Activated CD4-positive, alpha-beta memory T cell treated with anti-CD3 and anti-CD28 coated beads for 36 hours (primary cell): ENCODE data around the gene SCYL2. TPM values are rescaled to one million over a fixed set of nuclear protein-coding genes. Genes with fewer than 3 reads are reported as not detected.
"Not testable (repeated sequence)": the region's sequence is repeated elsewhere in the genome, so short reads cannot be mapped to it uniquely, and the experiment has no call there.

Experiments used
- CTCF ChIA-PET: fragments of 350-600 bp; sonication (Branson Sonifier 250); formaldehyde crosslinking; loops from one replicate; lab custom pipeline; 2021; ENCODE audit warnings: antibody characterized with exemption, inconsistent platforms; lab: Charles Lee
- POLR2A ChIA-PET: fragments of 350-600 bp; sonication (Branson Sonifier 250); formaldehyde crosslinking; loops from one replicate; lab custom pipeline; 2021; ENCODE audit warnings: antibody characterized with exemption; lab: Charles Lee
- DNase-seq: peaks from one replicate; pipeline ENCODE4 v3.0.0-alpha.2; 2020
- H3K27ac Mint-ChIP-seq: one replicate; pipeline ENCODE4 v1.8.0; 2021; ENCODE audit warnings: mixed read lengths
- H3K27me3 Mint-ChIP-seq: one replicate; pipeline ENCODE4 v1.8.0; 2021; ENCODE audit warnings: mixed read lengths
- H3K36me3 Mint-ChIP-seq: one replicate; pipeline ENCODE4 v1.8.0; 2021; ENCODE audit warnings: mixed read lengths
- H3K4me1 Mint-ChIP-seq: one replicate; pipeline ENCODE4 v1.8.0; 2021; ENCODE audit warnings: low read depth, mixed read lengths
- H3K4me3 Mint-ChIP-seq: one replicate; pipeline ENCODE4 v1.8.0; 2021; ENCODE audit warnings: mild to moderate bottlenecking, mixed read lengths
- H3K9me3 Mint-ChIP-seq: one replicate; pipeline ENCODE4 v1.8.0; 2021; ENCODE audit warnings: mixed read lengths
- intact Hi-C: fragments of 100-400 bp; cut with micrococcal nuclease; formaldehyde crosslinking; loops from one replicate; pipeline ENCODE4 v1.15.1; 2023
- total RNA-seq, 2 experiments: library from RNA; stranded (reverse); gene quantifications; one replicate each; pipeline ENCODE4 v1.2.3, GENCODE V29; 2021

Gene SCYL2, protein sequence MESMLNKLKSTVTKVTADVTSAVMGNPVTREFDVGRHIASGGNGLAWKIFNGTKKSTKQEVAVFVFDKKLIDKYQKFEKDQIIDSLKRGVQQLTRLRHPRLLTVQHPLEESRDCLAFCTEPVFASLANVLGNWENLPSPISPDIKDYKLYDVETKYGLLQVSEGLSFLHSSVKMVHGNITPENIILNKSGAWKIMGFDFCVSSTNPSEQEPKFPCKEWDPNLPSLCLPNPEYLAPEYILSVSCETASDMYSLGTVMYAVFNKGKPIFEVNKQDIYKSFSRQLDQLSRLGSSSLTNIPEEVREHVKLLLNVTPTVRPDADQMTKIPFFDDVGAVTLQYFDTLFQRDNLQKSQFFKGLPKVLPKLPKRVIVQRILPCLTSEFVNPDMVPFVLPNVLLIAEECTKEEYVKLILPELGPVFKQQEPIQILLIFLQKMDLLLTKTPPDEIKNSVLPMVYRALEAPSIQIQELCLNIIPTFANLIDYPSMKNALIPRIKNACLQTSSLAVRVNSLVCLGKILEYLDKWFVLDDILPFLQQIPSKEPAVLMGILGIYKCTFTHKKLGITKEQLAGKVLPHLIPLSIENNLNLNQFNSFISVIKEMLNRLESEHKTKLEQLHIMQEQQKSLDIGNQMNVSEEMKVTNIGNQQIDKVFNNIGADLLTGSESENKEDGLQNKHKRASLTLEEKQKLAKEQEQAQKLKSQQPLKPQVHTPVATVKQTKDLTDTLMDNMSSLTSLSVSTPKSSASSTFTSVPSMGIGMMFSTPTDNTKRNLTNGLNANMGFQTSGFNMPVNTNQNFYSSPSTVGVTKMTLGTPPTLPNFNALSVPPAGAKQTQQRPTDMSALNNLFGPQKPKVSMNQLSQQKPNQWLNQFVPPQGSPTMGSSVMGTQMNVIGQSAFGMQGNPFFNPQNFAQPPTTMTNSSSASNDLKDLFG
- 10 to 100 TPM; 24.5 to 26.7 TPM for total RNA-seq

DNA sequence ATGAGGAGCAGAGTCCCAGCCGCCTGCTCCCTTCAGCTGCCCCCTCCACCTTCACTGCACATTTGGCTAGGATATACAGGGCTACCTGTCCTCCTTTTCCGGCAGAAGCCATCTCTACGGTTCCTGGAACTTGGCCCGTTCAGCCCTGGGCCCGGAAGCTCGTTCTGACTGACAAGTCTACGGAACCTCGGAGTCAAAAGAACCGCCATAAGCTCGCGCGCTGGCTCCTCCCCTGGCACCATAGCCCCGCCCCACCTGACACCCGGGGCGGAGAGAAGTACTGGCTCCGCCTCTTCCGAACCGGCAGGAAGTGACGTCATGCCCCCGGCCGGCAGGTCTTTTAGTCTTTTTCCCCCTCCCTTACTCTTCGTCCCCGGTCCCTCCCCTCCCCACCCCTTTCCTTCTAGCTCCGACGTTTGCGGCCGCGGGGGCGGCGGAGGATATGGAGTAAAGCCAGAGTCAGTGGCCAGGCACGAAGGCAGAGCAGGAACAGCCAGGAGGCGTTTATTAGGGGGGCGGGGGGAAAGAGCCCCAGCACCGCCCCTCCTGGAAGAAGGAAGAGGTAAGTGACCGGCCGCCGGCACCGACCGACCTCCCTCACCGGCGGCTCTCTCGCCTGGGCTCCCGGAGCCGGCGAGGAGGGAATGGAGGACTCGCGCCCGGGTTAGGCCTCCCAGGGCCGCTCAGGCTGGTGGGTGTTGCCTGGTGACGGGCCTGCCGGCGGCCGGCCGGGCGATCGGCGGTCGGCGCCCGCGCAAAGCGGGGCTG is at the start of gene SCYL2, which contains the start of gene DEPDC4:
SCYL2 (plus strand) TSS at position 343 of the 768 bp plus-strand sequence. CDS start 15,794 bp downstream, outside the sequence.
DEPDC4 (minus strand) TSS at position 245 of the 768 bp plus-strand sequence; CDS start at position 242, 3 bp downstream.
- CTCF ChIA-PET, result interaction anchor here (0.8 to 1.5 kb wide), 5 partner anchors 67 to 475 kb away, joined by 3 to 4 read pairs (median 4); partner anchors contain the start of gene ACTR6
- peak within 1 kb of the TSS; percentile 94 for H3K4me3 Mint-ChIP-seq

DNA sequence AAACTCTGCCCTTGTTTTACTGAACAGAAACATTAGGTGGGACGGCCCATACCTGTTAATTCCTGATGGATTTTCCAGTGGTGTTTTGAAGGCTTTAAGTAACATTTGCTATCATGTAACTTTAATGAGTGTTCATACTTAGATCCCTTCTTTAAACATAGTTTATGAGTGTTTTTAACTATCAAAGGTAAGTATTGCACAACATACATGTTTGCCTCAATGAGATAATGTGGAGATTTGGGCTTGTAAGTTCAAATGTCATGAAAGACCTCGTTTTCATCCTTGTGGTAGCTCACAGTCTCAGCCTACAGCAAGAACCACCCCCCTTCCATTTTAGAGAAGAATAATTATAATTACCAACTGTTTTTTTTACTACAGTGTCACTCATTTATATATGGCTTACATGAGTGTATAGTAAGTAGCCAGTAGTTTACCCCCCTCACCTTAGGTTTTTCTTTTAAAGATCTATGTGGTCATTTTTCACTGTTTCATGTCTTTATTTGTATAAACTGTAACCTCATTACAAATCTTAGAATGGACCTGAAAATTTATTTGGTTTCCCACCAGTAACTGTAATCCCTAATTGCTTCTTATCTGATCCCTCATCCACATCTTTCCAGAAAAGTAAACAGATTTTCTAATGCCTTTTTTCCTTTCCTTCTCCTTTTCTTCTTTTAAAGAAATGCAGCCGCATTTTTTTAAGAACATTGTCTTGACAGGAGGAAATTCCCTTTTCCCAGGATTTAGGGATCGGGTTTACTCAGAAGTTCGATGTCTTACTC is 47.5 kb upstream of the SCYL2 start:
- H3K4me1 Mint-ChIP-seq, result no peaks in the 10 kb centered on the region
- no peaks in the 10 kb centered on the region for H3K9me3 Mint-ChIP-seq
- intact Hi-C loops, result no loop called here
- no peaks in the 10 kb centered on the region for H3K27me3 Mint-ChIP-seq
- no peak overlapping the region for H3K27ac Mint-ChIP-seq
- ChIA-PET CTCF (no interaction called here), POLR2A (no interaction called here)
- H3K36me3 Mint-ChIP-seq, result peaks cover 23% of the 10 kb centered on the region
- no peak for DNase-seq
- H3K4me3 Mint-ChIP-seq, result no peak overlapping the region

More for the DNA sequence above, at the start of gene SCYL2, which contains the start of gene DEPDC4:
- peaks cover 24% of the 10 kb centered on the region for H3K4me1 Mint-ChIP-seq
- H3K36me3 Mint-ChIP-seq, result no peaks in the 10 kb centered on the region
- DNase-seq, result peak; percentile 95
- intact Hi-C loops, result loop anchor here (1.0 to 10.0 kb wide), 7 partner anchors 67 to 1765 kb away; partner anchors contain the start of genes ACTR6, APAF1, BLTP3B and IKBIP
- no peaks in the 10 kb centered on the region for H3K27me3 Mint-ChIP-seq
- H3K27ac Mint-ChIP-seq, result peak within 1 kb of the TSS; percentile 96
- POLR2A ChIA-PET, result interaction anchor here (3.1 kb wide), 1 partner anchor 66 kb away, joined by 17 read pairs; the partner anchor contains the start of gene ACTR6
- no peaks in the 10 kb centered on the region for H3K9me3 Mint-ChIP-seq

DNA sequence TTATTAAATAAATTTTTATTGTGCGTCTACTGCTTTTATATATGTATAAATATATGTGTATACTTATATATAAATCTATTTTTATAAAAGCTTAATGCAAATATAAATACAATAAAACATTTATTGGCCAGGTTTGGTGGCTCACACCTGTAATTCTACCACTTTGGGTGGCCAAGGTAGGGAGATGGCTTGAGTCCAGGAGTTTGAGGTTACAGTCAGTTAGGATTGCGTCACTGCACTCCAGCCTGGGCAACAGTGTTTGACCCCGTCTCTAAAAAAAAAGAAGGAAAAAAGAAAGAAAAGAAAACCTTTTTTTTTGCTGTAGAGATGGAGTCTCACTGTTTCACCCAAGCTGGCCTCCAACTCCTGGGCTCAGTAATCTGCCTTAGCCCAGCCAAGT is 45.5 kb upstream of the SCYL2 start:
- DNase-seq, result no peak
- CTCF ChIA-PET, result interaction anchor here (0.6 to 1.3 kb wide), 3 partner anchors 10 to 68 kb away, joined by 3 read pairs; no protein-coding TSS in a partner anchor
- POLR2A ChIA-PET, result no interaction called here
- Mint-ChIP-seq H3K36me3 (peaks cover 32% of the 10 kb centered on the region), H3K4me3 (no peak overlapping the region), H3K27me3 (no peaks in the 10 kb centered on the region), H3K27ac (no peak overlapping the region), H3K9me3 (no peaks in the 10 kb centered on the region), H3K4me1 (no peaks in the 10 kb centered on the region)
- intact Hi-C loops, result no loop called here

DNA sequence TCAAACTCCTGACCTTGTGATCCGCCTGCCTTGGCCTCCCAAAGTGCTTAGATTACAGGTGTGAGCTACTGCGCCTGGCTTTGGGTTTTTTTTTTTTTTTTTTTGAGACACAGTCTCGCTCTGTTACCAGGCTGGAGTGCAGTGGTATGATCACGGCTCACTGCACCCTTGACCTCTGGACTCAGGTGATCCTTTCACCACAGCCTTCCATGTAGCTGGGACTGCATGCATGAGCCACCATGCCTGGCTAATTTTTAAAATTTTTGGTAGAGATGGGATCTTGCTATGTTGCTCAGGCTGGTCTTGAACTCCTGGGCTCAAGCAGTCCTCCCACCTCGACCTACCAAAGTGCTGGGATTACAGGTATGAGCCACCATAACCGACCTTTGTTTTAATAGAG is 44.8 kb upstream of the SCYL2 start:
- intact Hi-C loops, H3K27ac Mint-ChIP-seq, DNase-seq, H3K9me3 Mint-ChIP-seq, H3K4me1 Mint-ChIP-seq, POLR2A ChIA-PET, H3K4me3 Mint-ChIP-seq, H3K27me3 Mint-ChIP-seq, CTCF ChIA-PET: not testable (repeated sequence)
- H3K36me3 Mint-ChIP-seq, result peaks cover 32% of the 10 kb centered on the region

DNA sequence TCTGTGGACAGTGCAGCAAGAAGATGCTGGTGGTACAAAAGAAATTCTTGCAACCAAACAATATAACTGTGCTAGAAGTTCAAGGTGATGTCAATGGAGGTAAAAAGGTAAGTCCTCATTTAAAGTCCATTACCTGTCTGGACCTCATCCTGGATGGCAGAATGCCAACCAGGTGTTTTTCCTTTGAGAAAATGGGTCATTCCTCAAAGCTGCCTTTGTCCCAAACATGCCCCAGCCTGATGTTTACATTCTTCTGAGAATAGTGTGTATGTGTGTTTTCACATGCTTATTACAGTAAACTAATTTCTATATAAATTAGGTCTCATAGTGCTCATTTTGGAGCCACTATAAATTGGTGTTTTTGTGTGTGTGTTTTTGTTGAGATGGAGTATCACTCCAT is 41.5 kb upstream of the SCYL2 start:
- no peak for DNase-seq
- no peak overlapping the region for H3K4me3 Mint-ChIP-seq
- H3K27ac Mint-ChIP-seq, result no peak overlapping the region
- H3K4me1 Mint-ChIP-seq, result no peaks in the 10 kb centered on the region
- H3K9me3 Mint-ChIP-seq, result no peaks in the 10 kb centered on the region
- CTCF ChIA-PET, result interaction anchor here (0.7 to 1.3 kb wide), 3 partner anchors 9 to 71 kb away, joined by 3 to 5 read pairs (median 4); no protein-coding TSS in a partner anchor
- H3K36me3 Mint-ChIP-seq, result peaks cover 24% of the 10 kb centered on the region
- H3K27me3 Mint-ChIP-seq, result no peaks in the 10 kb centered on the region
- intact Hi-C loops, result no loop called here
- POLR2A ChIA-PET, result no interaction called here

DNA sequence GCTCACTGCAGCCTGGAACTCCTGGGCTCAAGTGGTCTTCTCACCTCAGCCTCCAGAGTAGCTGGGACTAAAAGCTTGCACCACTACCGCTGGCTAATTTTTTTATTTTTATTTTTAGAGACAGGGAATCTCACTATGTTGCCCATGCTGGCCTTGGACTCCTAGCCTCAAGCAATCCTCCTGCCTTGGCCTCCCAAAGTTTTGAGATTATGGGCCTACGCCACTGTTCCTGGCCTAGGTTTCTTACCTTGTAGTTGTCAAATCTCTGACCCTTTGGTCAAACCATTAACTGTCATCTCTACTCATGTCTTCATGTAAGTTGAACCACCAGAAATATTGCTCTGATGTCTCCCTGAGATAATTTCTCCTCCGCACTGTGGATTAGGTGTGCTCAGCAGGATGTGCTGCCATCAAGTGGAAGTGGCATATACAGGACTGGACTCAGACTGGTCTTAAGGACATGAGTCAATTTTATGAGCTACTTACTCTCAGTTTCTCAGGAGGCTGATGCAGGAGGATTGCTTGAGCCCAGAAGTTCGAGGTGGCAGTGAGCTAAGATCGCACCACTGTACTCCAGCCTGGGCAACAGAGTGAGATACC is 37.8 kb upstream of the SCYL2 start:
- DNase-seq, result no peak
- peaks cover 13% of the 10 kb centered on the region for H3K36me3 Mint-ChIP-seq
- H3K9me3 Mint-ChIP-seq, result no peaks in the 10 kb centered on the region
- no peaks in the 10 kb centered on the region for H3K4me1 Mint-ChIP-seq
- ChIA-PET POLR2A (interaction anchor here (0.7 kb wide), 1 partner anchor 28 kb away, joined by 3 read pairs; no protein-coding TSS in a partner anchor), CTCF (interaction anchor here (1.1 to 1.6 kb wide), 2 partner anchors 12 to 176 kb away, joined by 3 to 4 read pairs; no protein-coding TSS in a partner anchor)
- no peak overlapping the region for H3K4me3 Mint-ChIP-seq
- intact Hi-C loops, result no loop called here
- H3K27ac Mint-ChIP-seq, result no peak overlapping the region
- H3K27me3 Mint-ChIP-seq, result no peaks in the 10 kb centered on the region

DNA sequence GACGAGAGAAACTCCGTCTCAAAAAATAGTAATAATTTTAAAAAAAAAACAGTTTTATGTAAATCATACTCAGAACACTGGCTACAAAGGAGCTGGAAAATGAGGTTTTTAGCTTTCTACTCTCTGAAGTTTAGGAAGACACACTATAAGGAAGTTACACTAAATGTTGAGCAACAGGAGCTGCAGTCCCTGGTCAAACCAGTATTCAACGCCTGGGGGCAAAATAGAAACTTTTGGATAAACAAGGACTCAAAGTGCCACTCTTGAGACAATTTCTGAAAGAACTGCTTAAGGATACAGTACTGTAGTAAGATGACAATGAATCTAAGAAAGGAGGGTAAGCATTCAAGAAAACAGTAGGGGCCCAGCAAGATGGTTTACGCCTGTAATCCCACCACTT is 37.1 kb upstream of the SCYL2 start:
- Mint-ChIP-seq H3K27me3 (no peaks in the 10 kb centered on the region), H3K9me3 (no peaks in the 10 kb centered on the region), H3K27ac (no peak overlapping the region), H3K36me3 (peaks cover 12% of the 10 kb centered on the region), H3K4me3 (no peak overlapping the region), H3K4me1 (no peaks in the 10 kb centered on the region)
- no peak for DNase-seq
- POLR2A ChIA-PET, result no interaction called here
- intact Hi-C loops, result no loop called here
- CTCF ChIA-PET, result interaction anchor here (1.1 to 1.6 kb wide), 2 partner anchors 13 to 175 kb away, joined by 3 to 4 read pairs; no protein-coding TSS in a partner anchor

DNA sequence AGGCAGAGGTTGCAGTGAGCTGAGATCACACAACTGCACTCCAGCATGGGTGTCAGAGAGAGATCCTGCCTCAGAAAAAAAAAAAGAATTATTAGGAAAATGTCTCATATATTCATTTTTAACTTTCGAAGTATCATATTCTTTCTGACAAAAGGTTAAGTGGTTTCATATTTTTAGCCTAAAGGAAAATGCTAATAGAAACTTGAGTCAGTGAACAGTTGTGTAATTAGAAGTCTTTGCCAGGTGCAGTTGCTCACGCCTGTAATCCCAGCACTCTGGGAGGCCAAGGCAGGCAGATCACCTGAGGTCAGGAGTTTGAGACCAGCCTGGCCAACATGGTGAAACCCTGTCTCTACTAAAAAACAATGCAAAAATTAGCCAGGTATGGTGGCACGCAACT is 35.1 kb upstream of the SCYL2 start:
- H3K4me3 Mint-ChIP-seq, intact Hi-C loops, H3K27me3 Mint-ChIP-seq, POLR2A ChIA-PET, H3K27ac Mint-ChIP-seq, H3K36me3 Mint-ChIP-seq, DNase-seq, H3K9me3 Mint-ChIP-seq, H3K4me1 Mint-ChIP-seq: not testable (repeated sequence)
- CTCF ChIA-PET, result interaction anchor here (0.7 kb wide), 1 partner anchor 10 kb away, joined by 3 read pairs; no protein-coding TSS in a partner anchor

DNA sequence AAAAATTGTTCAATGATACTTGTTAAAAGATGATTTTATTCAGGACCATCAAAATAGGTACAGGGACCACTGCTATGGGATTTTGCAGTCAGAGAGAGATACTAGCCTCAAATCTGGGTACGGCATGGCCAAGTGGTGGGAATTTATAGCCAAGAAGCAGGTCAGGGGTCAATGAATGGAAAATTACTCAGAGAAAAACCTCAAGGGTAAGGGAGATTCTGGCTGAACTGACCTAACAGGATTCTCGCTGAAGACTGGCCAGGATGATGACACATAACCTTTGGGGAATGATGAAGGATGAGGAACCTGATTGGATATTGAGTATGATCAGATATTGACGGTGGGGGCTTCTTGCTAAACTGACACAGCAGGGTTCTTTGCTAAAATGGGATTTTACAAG is 32.8 kb upstream of the SCYL2 start:
- intact Hi-C loops, result loop anchor here (1.0 to 2.0 kb wide), 3 partner anchors 171 to 439 kb away; no protein-coding TSS in a partner anchor
- DNase-seq, result no peak
- no peaks in the 10 kb centered on the region for H3K4me1 Mint-ChIP-seq
- no peaks in the 10 kb centered on the region for H3K9me3 Mint-ChIP-seq
- H3K4me3 Mint-ChIP-seq, result no peak overlapping the region
- ChIA-PET POLR2A (no interaction called here), CTCF (interaction anchor here (0.6 to 2.7 kb wide), 10 partner anchors 8 to 545 kb away, joined by 3 to 18 read pairs (median 5); no protein-coding TSS in a partner anchor)
- no peaks in the 10 kb centered on the region for H3K36me3 Mint-ChIP-seq
- H3K27ac Mint-ChIP-seq, result no peak overlapping the region
- H3K27me3 Mint-ChIP-seq, result no peaks in the 10 kb centered on the region
